Hepatocyte (in vitro differentiated cells): Measurements from ENCODE around the gene KRT81.

ENCODE experiments used
- EZH2 ChIP-seq: fragments of 200-600 bp; sonication (generic); IDR thresholded peaks from 2 replicates; pipeline ENCODE4 v1.6.1; 2016; ENCODE audit warnings: antibody characterized with exemption, mild to moderate bottlenecking, borderline replicate concordance
- EZH2phosphoT487 ChIP-seq: fragments of 200-600 bp; sonication (generic); IDR thresholded peaks from one replicate; pipeline ENCODE4 v1.6.1; 2018; ENCODE audit warnings: antibody characterized with exemption, mild to moderate bottlenecking, low read depth, moderate library complexity; ENCODE audit not compliant: unreplicated experiment, severe bottlenecking
- TF ChIP-seq, protein P1 (sequence below): fragments of 200-600 bp; sonication (generic); IDR thresholded peaks from 2 replicates; pipeline ENCODE4 v1.5.1; 2016; ENCODE audit warnings: antibody characterized with exemption, mild to moderate bottlenecking; ENCODE audit not compliant: poor library complexity

DNA sequence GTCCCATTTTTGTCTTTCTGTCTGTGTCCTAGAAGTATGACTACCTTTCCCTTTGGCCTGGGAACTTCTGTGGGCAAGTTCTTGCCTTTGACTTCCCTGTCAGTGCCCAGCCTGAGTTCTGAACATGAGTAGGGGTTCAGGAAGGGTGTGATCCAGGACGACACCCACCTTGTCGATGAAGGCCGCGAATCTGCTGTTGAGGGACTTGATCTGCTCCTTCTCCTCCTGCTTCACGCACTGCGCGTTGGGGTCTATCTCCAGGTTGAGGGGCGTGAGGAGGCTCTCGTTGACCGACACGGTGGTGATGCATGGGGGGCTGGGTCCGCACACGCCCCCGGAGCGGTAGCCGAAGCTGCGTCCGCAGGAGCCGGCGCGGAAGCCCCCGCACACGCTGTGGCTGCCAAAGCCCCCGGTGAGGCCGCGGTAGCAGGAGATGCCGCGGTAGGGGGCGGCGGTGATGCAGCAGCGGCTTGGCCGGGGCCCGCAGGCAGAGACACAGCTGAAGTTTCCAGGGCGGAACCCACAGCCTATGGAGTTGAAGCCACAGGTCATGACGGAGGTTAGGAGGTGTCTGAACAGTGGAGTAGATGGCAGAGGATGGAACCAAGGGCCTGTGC is 29.6 kb upstream of the KRT81 start, which contains the start of gene KRT83:
- TF ChIP-seq, protein P1, sequence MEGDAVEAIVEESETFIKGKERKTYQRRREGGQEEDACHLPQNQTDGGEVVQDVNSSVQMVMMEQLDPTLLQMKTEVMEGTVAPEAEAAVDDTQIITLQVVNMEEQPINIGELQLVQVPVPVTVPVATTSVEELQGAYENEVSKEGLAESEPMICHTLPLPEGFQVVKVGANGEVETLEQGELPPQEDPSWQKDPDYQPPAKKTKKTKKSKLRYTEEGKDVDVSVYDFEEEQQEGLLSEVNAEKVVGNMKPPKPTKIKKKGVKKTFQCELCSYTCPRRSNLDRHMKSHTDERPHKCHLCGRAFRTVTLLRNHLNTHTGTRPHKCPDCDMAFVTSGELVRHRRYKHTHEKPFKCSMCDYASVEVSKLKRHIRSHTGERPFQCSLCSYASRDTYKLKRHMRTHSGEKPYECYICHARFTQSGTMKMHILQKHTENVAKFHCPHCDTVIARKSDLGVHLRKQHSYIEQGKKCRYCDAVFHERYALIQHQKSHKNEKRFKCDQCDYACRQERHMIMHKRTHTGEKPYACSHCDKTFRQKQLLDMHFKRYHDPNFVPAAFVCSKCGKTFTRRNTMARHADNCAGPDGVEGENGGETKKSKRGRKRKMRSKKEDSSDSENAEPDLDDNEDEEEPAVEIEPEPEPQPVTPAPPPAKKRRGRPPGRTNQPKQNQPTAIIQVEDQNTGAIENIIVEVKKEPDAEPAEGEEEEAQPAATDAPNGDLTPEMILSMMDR = no peak
- TF ChIP-seq EZH2 (no peak), EZH2phosphoT487 (no peak)
